Right lobe of liver (tissue), 4 donors: ENCODE measurements around the gene MAPK8.

Experiments
- CTCF ChIP-seq, 4 donors: fragments of 200-600 bp in 3 of 4; fragments of 450-650 bp in 1 of 4; IDR thresholded peaks; one replicate each; pipeline versions ENCODE4 v1.5.1 to v1.8.0; 2016 to 2022; ENCODE audit warnings: antibody characterized with exemption in 4 of 4, mild to moderate bottlenecking in 2 of 4
- POLR2A ChIP-seq: fragments of 450-650 bp; IDR thresholded peaks from one replicate; pipeline ENCODE4 v1.6.1; 2017; ENCODE audit warnings: antibody characterized with exemption, mild to moderate bottlenecking
- donor health status: DM: no; HTN: no; CAD: no.
- donor health status: DM: no; HTN: no; CAD: no.
- donor health status: DM: no; HTN: yes; CAD: no.

DNA sequence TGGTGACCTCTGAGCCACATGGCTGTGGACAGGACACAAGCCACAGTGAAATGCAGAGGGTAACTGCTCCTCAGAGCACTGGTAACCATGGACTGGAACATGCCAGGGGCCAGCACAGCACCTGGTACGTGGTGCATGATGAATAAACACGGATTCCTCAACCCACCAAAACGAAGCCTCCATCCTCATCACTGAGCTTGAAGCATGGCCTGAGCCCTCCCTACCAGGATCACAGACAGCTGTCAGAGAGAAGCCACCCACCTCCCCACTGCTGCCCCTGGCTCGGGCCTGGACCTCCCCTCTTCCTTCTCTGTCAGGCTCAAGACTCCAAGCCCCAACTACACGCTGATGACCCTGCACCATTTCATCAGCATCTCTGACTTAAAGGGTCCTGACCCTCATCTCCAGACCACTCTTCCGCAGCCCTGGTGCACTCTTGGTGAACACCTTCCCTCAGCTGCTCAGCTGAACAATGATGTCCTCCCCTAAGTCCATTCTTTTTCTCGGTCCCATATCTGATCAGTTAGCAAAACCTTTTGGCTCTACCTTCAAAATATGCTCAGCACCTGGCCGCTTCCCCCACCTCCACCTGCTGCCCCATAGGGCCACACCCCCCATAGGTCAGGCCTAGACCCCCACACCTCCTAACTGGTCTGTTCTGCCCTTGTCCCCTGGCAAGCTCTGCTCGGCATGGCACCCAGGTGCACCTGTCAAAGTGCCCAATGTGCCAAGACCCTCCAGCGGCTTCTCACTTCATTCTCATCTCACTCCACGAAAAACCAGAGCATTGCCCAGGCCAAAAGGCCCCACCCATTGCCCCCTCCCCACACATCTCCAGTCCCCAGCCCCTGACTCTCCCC, 141.1 kb downstream of the MAPK8 start:
- no peak for TF ChIP-seq CTCF (IDR thresholded peaks at IDR 0.05)
- no peak for TF ChIP-seq POLR2A
